Heart left ventricle (tissue), 13 donors: ENCODE data around the gene PLAGL2.

Experiments used
- POLR2A ChIP-seq, 2 donors: fragments of 450-650 bp; IDR thresholded peaks; one replicate each; pipeline ENCODE4 v1.6.1; 2017; ENCODE audit warnings: antibody characterized with exemption in 2 of 2, mild to moderate bottlenecking in 2 of 2, moderate library complexity in 2 of 2
- TF ChIP-seq, protein P1 (sequence below), 12 donors: fragments of 200-600 bp; sonication (generic) in 4 of 12; IDR thresholded peaks; one replicate each; pipeline versions ENCODE4 v1.5.0 to v1.8.0; 2018 to 2022; ENCODE audit warnings: antibody characterized with exemption in 12 of 12, mild to moderate bottlenecking in 5 of 12
- donor health status: ischemic (EF 13 %, LVEDD 7.1; RV severe dilation, severe dysfunction).
- donor health status: DM: no; HTN: yes; CAD: no.
- donor health status: DM: no; HTN: no; CAD: no.
- donor health status: ischemic (EF 25% LVEDD 6.9; RV normal size, moderate dysfunction).
- donor health status: ischemic (EF 25% LVEDD 5.7; RV mildly dilated, moderate dysfunction).
- donor health status: ischemic (EF 35%, LVEDD 5.7; RV mildly dilated, moderate dysfunction).
- donor health status: nonischemic (EF 11% LVEDD 7.7; RV severe dilation, severe dysfunction).
- donor health status: DM: yes; HTN: yes; CAD: no.
- donor health status: PGD.
- donor health status: ischemic (EF 29% LVEDD 5.4; RV normal size, mild dysfunction).
- donor health status: nonischemic (EF 23%, LVEDD 6.1; RV moderate dilation, normal function).

- TF ChIP-seq, protein P1, sequence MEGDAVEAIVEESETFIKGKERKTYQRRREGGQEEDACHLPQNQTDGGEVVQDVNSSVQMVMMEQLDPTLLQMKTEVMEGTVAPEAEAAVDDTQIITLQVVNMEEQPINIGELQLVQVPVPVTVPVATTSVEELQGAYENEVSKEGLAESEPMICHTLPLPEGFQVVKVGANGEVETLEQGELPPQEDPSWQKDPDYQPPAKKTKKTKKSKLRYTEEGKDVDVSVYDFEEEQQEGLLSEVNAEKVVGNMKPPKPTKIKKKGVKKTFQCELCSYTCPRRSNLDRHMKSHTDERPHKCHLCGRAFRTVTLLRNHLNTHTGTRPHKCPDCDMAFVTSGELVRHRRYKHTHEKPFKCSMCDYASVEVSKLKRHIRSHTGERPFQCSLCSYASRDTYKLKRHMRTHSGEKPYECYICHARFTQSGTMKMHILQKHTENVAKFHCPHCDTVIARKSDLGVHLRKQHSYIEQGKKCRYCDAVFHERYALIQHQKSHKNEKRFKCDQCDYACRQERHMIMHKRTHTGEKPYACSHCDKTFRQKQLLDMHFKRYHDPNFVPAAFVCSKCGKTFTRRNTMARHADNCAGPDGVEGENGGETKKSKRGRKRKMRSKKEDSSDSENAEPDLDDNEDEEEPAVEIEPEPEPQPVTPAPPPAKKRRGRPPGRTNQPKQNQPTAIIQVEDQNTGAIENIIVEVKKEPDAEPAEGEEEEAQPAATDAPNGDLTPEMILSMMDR (IDR thresholded peaks at IDR 0.05), result no peak
- no peak for TF ChIP-seq POLR2A (IDR thresholded peaks at IDR 0.05)
These were observed 41.6 kb downstream of the PLAGL2 start for GRCh38 chr20:32165836-32166545.
